HG03378 (cell line): ENCODE measurements around the gene DIAPH2.
A peak's percentile ranks its signal among the peaks of the same experiment; 100 is the strongest.
"Not testable (repeated sequence)": the region's sequence is repeated elsewhere in the genome, so short reads cannot be mapped to it uniquely, and the experiment has no call there.

ENCODE experiments used
- ATAC-seq: cut with Tn5 transposase; IDR thresholded peaks from one replicate; pipeline ENCODE4 v1.9.1; 2021; ENCODE audit warnings: mild to moderate bottlenecking, moderate library complexity; ENCODE audit not compliant: unreplicated experiment

DIAPH2 gene

GRCh38 chrX:96714393-96714792 lies 29.8 kb downstream of the DIAPH2 start:
- ATAC-seq = not testable (repeated sequence)

GRCh38 chrX:96715481-96715880 lies 30.8 kb downstream of the DIAPH2 start:
- no peak for ATAC-seq

- ATAC-seq = no peak
These were observed 34.7 kb downstream of the DIAPH2 start for GRCh38 chrX:96719161-96719875.

- peak; percentile 100 for ATAC-seq
These were observed 36.7 kb downstream of the DIAPH2 start for GRCh38 chrX:96721354-96721753.

GRCh38 chrX:96722781-96723180 lies 38.1 kb downstream of the DIAPH2 start:
- ATAC-seq = no peak

GRCh38 chrX:96729053-96729452 lies 44.4 kb downstream of the DIAPH2 start:
- no peak for ATAC-seq

- ATAC-seq = no peak
These were observed 45.4 kb downstream of the DIAPH2 start for GRCh38 chrX:96729868-96730643.

GRCh38 chrX:96731000-96731399 lies 46.4 kb downstream of the DIAPH2 start:
- not testable (repeated sequence) for ATAC-seq

GRCh38 chrX:96743367-96744073 lies 58.9 kb downstream of the DIAPH2 start:
- ATAC-seq = no peak

- no peak for ATAC-seq
These were observed 68.1 kb downstream of the DIAPH2 start for GRCh38 chrX:96752781-96753180.

- no peak for ATAC-seq
These were observed 68.6 kb downstream of the DIAPH2 start for GRCh38 chrX:96753230-96753629.

- no peak for ATAC-seq
These were observed 71.8 kb downstream of the DIAPH2 start for GRCh38 chrX:96756491-96756890.

- no peak for ATAC-seq
These were observed 76.9 kb downstream of the DIAPH2 start for GRCh38 chrX:96761566-96761965.

- ATAC-seq = no peak
These were observed 79.0 kb downstream of the DIAPH2 start for GRCh38 chrX:96763608-96764007.

GRCh38 chrX:96764864-96765263 lies 80.2 kb downstream of the DIAPH2 start:
- peak; percentile 70 for ATAC-seq

GRCh38 chrX:96770315-96770714 lies 85.7 kb downstream of the DIAPH2 start:
- no peak for ATAC-seq

- ATAC-seq = no peak
These were observed 86.8 kb downstream of the DIAPH2 start for GRCh38 chrX:96771486-96771885.

GRCh38 chrX:96774116-96774515 lies 89.5 kb downstream of the DIAPH2 start:
- ATAC-seq = no peak

- ATAC-seq = no peak
These were observed 92.3 kb downstream of the DIAPH2 start for GRCh38 chrX:96776966-96777365.

- ATAC-seq = no peak
These were observed 106.9 kb downstream of the DIAPH2 start for GRCh38 chrX:96791559-96791958.

GRCh38 chrX:96792047-96792446 lies 107.4 kb downstream of the DIAPH2 start:
- ATAC-seq = no peak

GRCh38 chrX:96798982-96799381 lies 114.3 kb downstream of the DIAPH2 start:
- ATAC-seq = no peak
